RCC 7860 (cell line): ENCODE results near the gene RIT2.
A peak's percentile ranks its signal among the peaks of the same experiment; 100 is the strongest.

Source experiments
- DNase-seq: peaks from one replicate; pipeline ENCODE4 v3.0.0-alpha.2; 2015; ENCODE audit warnings: low spot score
- FAIRE-seq: peaks from 2 replicates; lab custom pipeline; 2012; peaks lifted over from hg19 to GRCh38; lab: Jason Lieb, UNC

Gene RIT2

GRCh38 chr18:43115076-43115921 lies at the start of gene RIT2:
Gene RIT2, minus strand, starts transcription at chr18:43115685.
- DNase-seq (no peak), FAIRE-seq (no peak)

- DNase-seq: peak; percentile 15
- FAIRE-seq: no peak
Measured at GRCh38 chr18:43161528-43161927, 46.0 kb upstream of the RIT2 start.

GRCh38 chr18:43160509-43160908 lies 45.0 kb upstream of the RIT2 start:
- no peak for FAIRE-seq

DNA sequence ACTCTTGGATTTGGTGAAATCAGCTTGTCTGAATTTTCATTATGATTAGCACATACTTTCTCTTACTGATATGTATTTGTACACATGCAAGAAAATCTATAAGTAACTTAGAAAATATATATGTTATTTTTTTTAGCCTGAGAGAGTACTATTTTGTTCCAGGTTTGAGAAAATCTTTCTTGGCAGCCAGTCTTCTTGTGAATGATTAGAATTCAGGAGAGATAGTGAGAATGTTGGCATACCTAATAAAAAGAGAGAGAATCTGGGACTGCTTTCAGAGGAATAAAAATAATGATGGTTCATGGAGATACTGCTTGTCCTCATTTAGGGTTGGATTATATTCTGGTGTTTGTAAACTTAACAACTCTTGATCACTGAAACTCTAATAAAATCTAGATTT lies 44.4 kb upstream of the RIT2 start:
- DNase-seq: no peak
- no peak for FAIRE-seq

More at GRCh38 chr18:43160509-43160908, 45.0 kb upstream of the RIT2 start:
- no peak for DNase-seq

DNA sequence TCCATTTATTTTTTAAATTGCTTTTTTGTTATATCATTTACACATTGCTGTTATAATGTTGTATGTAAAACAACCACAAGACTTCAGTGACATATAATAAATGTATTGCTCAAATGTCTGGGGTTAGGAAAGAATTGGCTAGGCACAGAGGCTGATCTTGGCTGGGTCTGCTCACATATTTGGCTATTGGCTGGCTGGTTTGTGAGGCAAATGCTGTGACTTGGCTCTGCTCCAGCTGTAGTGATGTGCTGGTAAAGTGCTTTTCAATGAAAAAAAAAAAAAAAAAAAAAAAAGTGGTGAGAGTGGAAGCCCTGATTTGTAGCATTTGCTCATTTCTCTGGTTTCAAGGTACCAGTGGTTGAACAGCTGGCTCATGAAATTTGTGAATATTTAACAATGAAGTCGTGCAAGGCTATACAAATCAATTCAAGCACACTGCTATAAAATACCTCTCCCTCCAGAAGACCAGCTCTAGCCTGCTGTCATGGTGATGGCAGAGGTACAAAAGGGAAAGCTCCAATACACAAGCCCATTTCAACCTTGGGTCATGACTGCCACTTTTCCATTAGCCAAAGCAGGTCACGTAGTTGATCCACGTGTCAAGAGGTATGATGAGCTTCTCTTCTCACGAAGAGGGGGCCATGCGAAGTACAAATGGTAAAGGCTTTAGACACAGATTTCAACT lies 43.7 kb upstream of the RIT2 start:
- FAIRE-seq: no peak
- no peak for DNase-seq

DNA sequence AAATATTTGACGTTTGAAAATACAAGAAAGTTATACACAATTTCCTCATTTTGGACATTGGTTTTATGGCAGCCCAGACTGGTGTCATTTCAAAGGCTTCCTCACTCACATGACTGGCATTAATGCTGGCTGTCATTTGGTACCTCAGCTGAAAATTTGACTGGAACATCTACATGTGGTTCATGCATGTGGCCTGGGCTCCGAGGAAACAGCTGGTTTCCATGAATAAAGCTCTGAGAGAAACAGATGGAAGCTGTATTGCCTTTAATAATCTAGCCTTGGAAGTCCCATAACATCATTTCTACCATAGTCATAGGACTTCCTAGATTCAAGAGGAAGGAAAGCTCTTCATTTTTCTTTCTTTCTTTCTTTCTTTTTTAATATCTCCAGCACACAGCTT lies 42.9 kb upstream of the RIT2 start:
- FAIRE-seq (no peak), DNase-seq (no peak)

DNA sequence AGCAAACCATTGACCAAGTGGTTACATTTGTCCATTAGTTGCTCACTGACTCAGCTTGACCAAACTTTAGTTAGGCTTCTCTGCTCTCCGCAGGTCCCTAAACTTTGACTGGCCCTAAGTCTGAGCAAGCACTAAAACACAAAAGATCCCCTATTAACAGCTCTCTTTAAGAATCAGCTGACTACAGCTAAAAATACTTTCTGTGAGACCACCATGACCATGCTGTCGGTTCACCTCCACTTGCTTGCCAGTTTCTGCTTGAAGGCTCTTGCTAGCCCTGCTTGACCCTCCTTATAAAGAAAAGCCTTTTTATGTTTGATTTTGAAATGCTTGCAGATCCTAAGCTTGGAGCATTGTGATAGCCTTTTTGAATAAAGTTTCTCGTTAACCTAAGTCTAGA lies 40.4 kb upstream of the RIT2 start:
- FAIRE-seq (no peak), DNase-seq (no peak)

GRCh38 chr18:43148231-43148630 lies 32.7 kb upstream of the RIT2 start:
- FAIRE-seq: no peak
- no peak for DNase-seq

- no peak for DNase-seq
- FAIRE-seq: no peak
Measured at GRCh38 chr18:43141208-43141607, 25.7 kb upstream of the RIT2 start.

DNA sequence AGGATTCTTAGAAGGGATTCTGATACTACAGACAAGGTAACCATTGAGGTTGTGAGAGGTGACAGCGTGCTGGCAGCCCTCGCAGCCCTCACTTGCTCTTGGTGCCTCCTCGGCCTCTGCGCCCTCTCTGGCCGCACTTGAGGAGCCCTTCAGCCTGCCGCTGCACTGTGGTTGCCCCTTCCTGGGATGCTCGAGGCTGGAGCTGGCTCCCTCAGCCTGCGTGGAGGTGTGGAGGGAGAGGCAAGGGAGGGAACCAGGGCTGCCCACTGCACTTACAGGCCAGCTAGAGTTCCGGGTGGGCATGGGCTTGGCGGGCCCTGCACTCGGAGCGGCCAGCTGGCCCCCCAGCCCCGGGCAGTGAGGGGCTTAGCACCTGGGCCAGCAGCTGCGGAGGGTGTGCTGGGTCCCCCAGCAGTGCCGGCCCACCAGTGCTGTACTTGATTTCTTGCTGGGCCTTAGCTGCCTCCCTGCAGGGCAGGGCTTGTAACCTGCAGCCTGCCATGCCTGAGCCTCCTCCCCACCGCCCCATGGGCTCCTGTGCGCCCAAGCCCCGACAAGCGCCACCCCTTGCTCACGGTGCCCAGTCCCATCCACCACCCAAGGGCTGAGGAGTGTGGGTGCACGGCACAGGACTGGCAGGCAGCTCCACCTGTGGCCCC lies 23.9 kb upstream of the RIT2 start:
- FAIRE-seq (no peak), DNase-seq (no peak)

- DNase-seq (no peak), FAIRE-seq (no peak)
Measured at GRCh38 chr18:43134876-43135275, 19.4 kb upstream of the RIT2 start.

DNA sequence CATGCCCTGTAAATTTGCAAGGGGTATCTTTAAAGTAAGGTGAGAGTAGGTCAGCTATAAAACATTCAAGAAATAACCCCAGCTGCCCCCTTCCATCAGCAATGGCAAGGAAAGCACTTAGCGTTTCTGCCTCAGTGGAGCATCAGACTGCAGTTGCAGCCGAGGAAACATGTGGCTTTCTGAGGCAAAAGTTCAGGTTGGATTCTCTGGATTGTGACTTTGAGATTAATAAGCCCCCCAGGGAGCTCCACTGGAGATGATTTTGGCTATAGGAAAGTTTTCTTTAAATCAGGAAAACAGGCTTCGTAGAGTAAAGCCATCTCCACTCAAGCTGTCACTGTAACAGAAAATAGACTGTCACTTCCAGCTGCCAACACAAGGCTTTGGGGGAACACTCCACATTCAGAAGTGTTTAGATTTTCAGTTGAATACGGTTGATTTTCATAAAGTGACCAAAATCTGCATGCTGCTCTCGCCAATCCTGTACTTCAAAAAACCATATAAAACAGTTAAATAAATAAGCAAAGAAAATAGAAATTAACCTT lies 15.3 kb upstream of the RIT2 start:
- FAIRE-seq (no peak), DNase-seq (no peak)

- DNase-seq: no peak
Measured at GRCh38 chr18:43129946-43130524, 14.6 kb upstream of the RIT2 start.

GRCh38 chr18:43125471-43125870 lies 10.0 kb upstream of the RIT2 start:
- DNase-seq: no peak
- FAIRE-seq: no peak

More at GRCh38 chr18:43129946-43130524, 14.6 kb upstream of the RIT2 start:
- no peak for FAIRE-seq

DNA sequence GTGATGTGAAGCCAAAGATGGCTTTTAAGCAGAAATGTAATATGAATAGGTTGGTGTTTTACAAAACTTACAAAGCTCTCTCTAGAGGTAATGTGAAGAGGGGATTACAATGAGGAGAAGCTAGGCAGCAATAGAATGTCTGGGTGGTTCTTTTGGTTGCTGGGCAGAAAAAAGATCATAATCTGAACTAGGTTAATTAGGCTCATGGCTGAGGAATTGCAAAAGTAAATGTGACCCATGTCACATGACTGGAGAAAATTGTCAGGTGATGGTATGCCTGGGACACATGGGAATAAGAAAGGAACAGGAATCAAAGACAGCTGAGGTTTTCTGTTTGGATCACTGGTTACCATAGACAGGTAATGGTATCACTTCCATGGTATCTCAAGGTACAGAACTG lies 7.5 kb upstream of the RIT2 start:
- DNase-seq: no peak
- FAIRE-seq: no peak

DNA sequence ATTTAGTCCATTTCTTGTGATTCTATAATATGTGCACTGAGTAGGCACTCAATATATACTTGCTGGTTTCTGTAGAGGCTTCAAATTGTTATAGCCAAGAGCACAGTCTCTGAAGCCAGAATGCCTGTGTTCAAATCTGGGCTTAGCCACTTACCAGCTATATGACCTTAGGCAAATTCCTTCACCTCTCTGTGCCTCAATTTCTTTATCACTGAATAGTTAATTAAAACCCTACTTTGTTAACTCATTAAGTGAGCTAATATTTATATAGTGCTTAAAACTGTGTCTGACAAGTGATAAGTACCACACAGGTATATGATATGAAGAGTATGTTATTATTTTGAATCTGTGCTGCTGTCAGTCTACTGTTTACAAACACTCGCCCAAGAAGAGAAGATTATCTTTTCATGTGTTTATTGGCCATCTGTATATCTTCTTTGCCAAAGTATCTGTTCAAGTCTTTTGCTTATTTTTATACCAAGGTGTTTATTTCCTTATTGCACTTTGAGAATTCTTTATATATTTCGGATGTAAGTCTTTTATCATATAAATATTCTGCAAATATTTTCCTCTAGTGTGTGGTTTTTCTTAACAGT lies 1.3 kb upstream of the RIT2 start:
- no peak for FAIRE-seq
- DNase-seq: no peak

- no peak for DNase-seq
- FAIRE-seq: no peak
Measured at GRCh38 chr18:43113220-43113895, 2.1 kb downstream of the RIT2 start.

GRCh38 chr18:43108882-43109281 lies 6.6 kb downstream of the RIT2 start:
- FAIRE-seq (no peak), DNase-seq (no peak)

DNA sequence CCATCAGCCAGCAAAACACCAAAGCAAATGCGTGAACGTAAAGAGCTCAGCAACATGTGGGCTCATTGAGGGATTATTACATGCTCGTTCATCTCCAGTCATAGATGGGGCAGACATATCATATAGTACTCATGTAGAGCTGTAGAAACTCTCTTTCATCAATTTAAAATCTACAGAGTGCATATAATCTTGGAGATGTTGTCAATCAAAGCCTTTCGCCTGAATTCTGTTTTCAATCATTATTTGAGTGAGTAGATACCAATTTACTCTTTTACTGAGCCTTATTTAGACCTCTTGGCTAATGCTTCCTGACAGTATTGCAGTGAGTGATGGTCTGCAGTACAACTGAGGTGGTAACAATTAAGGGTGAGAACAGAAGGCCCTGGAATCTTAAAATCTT lies 7.0 kb downstream of the RIT2 start:
- FAIRE-seq (no peak), DNase-seq (no peak)

DNA sequence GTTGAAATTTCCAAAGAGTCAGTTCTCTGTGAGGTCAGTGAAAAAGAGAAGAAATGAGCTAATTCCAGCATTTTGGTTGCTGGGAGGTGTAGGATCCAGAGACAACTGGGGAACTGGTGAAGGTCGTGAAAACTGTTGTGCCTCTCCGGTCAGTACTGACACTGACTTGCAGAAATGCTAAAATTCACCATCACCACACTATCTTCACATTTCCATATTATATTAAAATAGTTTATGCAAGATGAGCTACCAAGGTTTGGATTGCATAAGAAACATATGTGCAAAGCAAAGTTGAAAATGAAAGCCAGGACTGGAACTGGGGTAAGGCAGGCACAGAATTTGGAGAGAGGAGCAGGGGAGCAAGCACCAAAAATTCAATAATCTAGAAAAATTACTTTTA lies 21.8 kb downstream of the RIT2 start:
- FAIRE-seq: no peak
- no peak for DNase-seq
